Duodenal mucosa (tissue), 2 donors: Measurements from ENCODE around the gene PDPK1.

ENCODE experiments used
- H3K27ac ChIP-seq: one replicate; pipeline ENCODE4 v1.7.0; 2013; ENCODE audit warnings: low read depth, low read length
- H3K27me3 ChIP-seq, 2 donors: one replicate each; pipeline ENCODE4 v1.7.0; 2013; ENCODE audit warnings: low read length in 2 of 2, control low read depth in 1 of 2; ENCODE audit not compliant: insufficient read depth in 2 of 2, control insufficient read depth in 1 of 2
- H3K36me3 ChIP-seq, 2 donors: one replicate each; pipeline ENCODE4 v1.7.0; 2013; ENCODE audit warnings: low read length in 2 of 2, control low read depth in 1 of 2; ENCODE audit not compliant: insufficient read depth in 2 of 2, control insufficient read depth in 1 of 2
- H3K4me1 ChIP-seq, 2 donors: one replicate each; pipeline ENCODE4 v1.7.0; 2013; ENCODE audit warnings: low read length in 2 of 2, control low read depth in 1 of 2; ENCODE audit not compliant: insufficient read depth in 2 of 2, control insufficient read depth in 1 of 2
- H3K4me3 ChIP-seq, 2 donors: one replicate each; pipeline ENCODE4 v1.7.0; 2013; ENCODE audit warnings: low read length in 2 of 2, low read depth in 1 of 2
- H3K9ac ChIP-seq, 2 donors: one replicate each; pipeline ENCODE4 v1.7.0; 2013; ENCODE audit warnings: low read length in 2 of 2, low read depth in 1 of 2
- H3K9me3 ChIP-seq, 2 donors: one replicate each; pipeline ENCODE4 v1.7.0; 2013; ENCODE audit warnings: low read length in 2 of 2, control low read depth in 1 of 2; ENCODE audit not compliant: control insufficient read depth in 1 of 2

PDPK1 gene

DNA sequence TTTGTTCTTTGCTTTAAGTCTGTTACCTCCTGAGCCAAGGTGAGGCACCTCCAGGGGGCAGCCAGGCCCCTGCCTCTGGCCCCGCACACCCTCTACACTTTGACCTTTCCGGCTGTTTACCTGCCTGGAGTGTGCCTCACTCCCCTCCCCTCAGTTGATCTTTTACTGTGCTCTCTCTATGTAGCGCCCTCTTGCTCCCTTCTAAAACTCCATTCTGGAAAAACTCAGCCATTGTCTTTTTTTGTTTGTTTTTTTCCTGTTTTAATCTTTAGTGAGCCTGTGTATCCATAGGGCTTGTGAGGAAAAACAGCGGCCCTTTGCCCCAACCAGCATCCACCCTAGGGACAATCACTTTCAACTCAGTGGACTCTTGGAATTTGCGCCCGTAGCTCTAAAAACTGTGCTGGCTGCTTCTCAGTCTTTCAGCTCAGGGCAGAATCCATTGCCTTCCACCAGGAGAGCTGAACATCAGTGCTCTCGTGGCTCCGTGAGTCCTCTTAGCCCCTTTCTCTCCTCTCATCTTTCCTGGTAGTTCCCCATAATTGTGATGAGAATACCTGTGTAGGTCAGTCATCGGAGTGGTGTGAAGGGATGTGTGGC is 13.4 kb upstream of the PDPK1 start:
- H3K4me3 ChIP-seq, result peak overlapping the region; percentile 42 to 50
- peak overlapping the region; percentile 50 for H3K27ac ChIP-seq
- no peaks in the 10 kb centered on the region for H3K27me3 ChIP-seq
- H3K36me3 ChIP-seq, result peaks cover 8 to 35% of the 10 kb centered on the region in 2 donors
- peak overlapping the region; percentile 13 to 20 for H3K9ac ChIP-seq
- peaks cover 28 to 36% of the 10 kb centered on the region in 2 donors for H3K4me1 ChIP-seq
- no peaks in the 10 kb centered on the region for H3K9me3 ChIP-seq

DNA sequence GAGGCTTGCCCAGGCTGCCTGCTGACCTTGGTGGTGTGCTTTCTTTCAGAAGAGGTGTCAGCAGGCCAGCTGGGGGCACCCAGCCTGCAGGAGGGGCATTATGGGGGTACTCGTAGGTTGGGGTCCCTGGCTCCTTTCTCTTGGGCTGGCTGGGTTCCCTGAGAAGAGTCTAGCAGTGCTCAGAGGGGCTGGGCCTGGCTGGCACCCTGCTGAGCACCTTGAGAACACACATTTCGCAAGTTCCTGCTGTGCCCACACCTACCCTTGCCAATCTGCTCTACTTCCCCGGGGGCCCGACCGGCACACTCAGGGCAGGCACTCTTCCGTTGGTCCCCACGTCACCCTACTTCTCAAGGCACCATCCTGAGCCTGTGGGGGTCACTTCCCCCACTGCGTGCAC is 11.7 kb upstream of the PDPK1 start:
- Histone ChIP-seq H3K4me3 (no peak overlapping the region), H3K9ac (no peak overlapping the region), H3K36me3 (peaks cover 11 to 41% of the 10 kb centered on the region in 2 donors), H3K9me3 (no peaks in the 10 kb centered on the region), H3K27me3 (no peaks in the 10 kb centered on the region), H3K4me1 (peaks cover 20 to 36% of the 10 kb centered on the region in 2 donors), H3K27ac (no peak overlapping the region)

- Histone ChIP-seq H3K36me3 (peaks cover 11 to 41% of the 10 kb centered on the region in 2 donors), H3K27me3 (no peaks in the 10 kb centered on the region)
Observed at GRCh38 chr16:2527071-2527783, 10.6 kb upstream of the PDPK1 start.

DNA sequence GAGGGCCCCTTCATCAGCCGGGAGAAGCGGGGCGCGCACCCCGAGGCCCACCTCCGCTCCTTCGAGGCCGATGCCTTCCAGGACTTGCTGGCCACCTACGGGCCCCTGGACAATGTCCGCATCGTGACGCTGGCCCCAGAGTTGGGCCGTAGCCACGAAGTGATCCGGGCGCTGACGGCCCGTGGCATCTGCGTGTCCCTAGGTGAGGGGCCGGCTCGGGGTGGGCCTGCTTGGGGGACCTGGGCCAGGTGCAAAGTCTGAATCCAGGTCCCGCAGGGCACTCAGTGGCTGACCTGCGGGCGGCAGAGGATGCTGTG is 10.1 kb upstream of the PDPK1 start:
- Histone ChIP-seq H3K27me3 (no peaks in the 10 kb centered on the region), H3K27ac (no peak overlapping the region), H3K36me3 (peaks cover 11 to 41% of the 10 kb centered on the region in 2 donors), H3K9me3 (no peaks in the 10 kb centered on the region), H3K4me3 (no peak overlapping the region), H3K9ac (no peak overlapping the region), H3K4me1 (peaks cover 21 to 37% of the 10 kb centered on the region in 2 donors)

More at GRCh38 chr16:2527071-2527783, 10.6 kb upstream of the PDPK1 start:
- H3K4me3 ChIP-seq, result no peak overlapping the region
- no peak overlapping the region for H3K9ac ChIP-seq
- no peaks in the 10 kb centered on the region for H3K9me3 ChIP-seq
- H3K4me1 ChIP-seq, result peaks cover 21 to 37% of the 10 kb centered on the region in 2 donors
- H3K27ac ChIP-seq, result no peak overlapping the region

GRCh38 chr16:2528161-2529060 is 9.4 kb upstream of the PDPK1 start:
- no peak overlapping the region for H3K9ac ChIP-seq
- H3K4me3 ChIP-seq, result no peak overlapping the region
- no peaks in the 10 kb centered on the region for H3K9me3 ChIP-seq
- peaks cover 11 to 36% of the 10 kb centered on the region in 2 donors for H3K36me3 ChIP-seq
- H3K4me1 ChIP-seq, result peaks cover 18 to 31% of the 10 kb centered on the region in 2 donors
- H3K27ac ChIP-seq, result no peak overlapping the region
- no peaks in the 10 kb centered on the region for H3K27me3 ChIP-seq

- Histone ChIP-seq H3K36me3 (peaks cover 11 to 35% of the 10 kb centered on the region in 2 donors), H3K27ac (no peak overlapping the region), H3K4me3 (no peak overlapping the region), H3K9ac (no peak overlapping the region), H3K27me3 (no peaks in the 10 kb centered on the region), H3K9me3 (no peaks in the 10 kb centered on the region), H3K4me1 (peaks cover 10 to 23% of the 10 kb centered on the region in 2 donors)
Observed at GRCh38 chr16:2529061-2529931, 8.5 kb upstream of the PDPK1 start.

DNA sequence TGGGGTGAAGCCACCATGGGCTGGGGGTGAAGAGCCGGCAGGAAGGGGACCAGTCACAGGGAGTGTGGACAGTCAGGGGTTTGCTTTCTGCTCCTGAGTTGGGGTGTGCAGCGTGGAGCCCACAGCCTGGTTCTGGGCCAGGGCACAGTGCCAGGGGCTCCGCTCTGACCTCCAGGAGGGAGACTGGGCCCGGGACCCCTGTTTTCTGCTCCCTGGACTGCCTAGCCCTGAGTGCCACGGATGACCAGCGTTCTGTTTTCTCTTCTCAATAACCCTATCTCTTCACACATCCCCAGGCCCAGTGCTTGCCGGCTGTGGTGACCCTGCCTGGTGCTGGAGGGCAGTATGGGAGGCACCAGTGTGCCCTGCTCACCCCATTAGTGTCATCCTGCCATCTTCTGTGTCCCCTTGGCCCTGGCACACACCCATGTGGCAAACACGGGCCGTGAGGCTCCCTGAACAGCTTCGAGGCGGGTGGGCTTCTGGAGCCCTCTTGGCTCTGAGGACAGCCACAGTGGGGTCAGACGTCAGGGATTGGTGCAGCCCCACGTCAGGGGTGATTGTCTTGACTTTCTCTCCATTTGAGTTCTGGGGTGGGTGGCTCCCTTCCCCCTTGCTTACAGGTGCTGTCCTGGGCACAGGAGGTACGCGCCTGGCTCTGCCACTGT is 7.7 kb upstream of the PDPK1 start:
- peaks cover 4 to 15% of the 10 kb centered on the region in 2 donors for H3K4me1 ChIP-seq
- no peak overlapping the region for H3K27ac ChIP-seq
- peaks cover 11 to 35% of the 10 kb centered on the region in 2 donors for H3K36me3 ChIP-seq
- H3K27me3 ChIP-seq, result no peaks in the 10 kb centered on the region
- H3K9me3 ChIP-seq, result no peaks in the 10 kb centered on the region
- no peak overlapping the region for H3K4me3 ChIP-seq
- no peak overlapping the region for H3K9ac ChIP-seq

GRCh38 chr16:2530629-2531318 is 7.0 kb upstream of the PDPK1 start:
- peaks cover 11 to 35% of the 10 kb centered on the region in 2 donors for H3K36me3 ChIP-seq
- no peaks in the 10 kb centered on the region for H3K27me3 ChIP-seq
- H3K9ac ChIP-seq, result peak overlapping the region in 1 of 2 donors; percentile 49
- H3K27ac ChIP-seq, result no peak overlapping the region
- no peaks in the 10 kb centered on the region for H3K9me3 ChIP-seq
- peaks cover 4 to 13% of the 10 kb centered on the region in 2 donors for H3K4me1 ChIP-seq
- peak overlapping the region in 1 of 2 donors; percentile 66 for H3K4me3 ChIP-seq

DNA sequence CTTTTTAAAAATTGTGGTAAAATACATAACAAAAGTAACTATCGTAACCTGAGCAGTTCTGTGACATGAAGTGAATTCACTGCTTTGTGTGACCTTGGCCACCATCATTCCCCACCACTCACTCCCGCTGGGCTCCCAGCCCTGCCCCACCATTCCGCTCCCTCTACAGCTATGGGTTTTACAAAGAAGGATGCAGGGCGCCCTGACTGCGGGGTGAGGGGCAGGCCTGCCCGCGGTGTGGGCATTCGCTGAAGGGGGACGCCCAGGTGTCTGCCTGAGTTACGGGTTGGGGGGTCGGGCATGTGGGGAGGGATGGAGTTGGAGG is 6.5 kb upstream of the PDPK1 start, which contains the start of gene CEMP1:
CEMP1 (minus strand) TSS at position 38 of the 325 bp plus-strand sequence. CDS start 335 bp downstream, outside the sequence.
- Histone ChIP-seq H3K9ac (peak within 1 kb of the TSS; percentile 85 to 96), H3K27me3 (no peaks in the 10 kb centered on the region), H3K36me3 (peaks cover 11 to 32% of the 10 kb centered on the region in 2 donors), H3K4me1 (peaks cover 5 to 16% of the 10 kb centered on the region in 2 donors), H3K27ac (peak within 1 kb of the TSS; percentile 89), H3K4me3 (peak within 1 kb of the TSS; percentile 74 to 82), H3K9me3 (no peaks in the 10 kb centered on the region)
